ENCODE results near the gene CMAS.
"Not testable (repeated sequence)": the region's sequence is repeated elsewhere in the genome, so short reads cannot be mapped to it uniquely, and the experiment has no call there.

CMAS gene

DNA sequence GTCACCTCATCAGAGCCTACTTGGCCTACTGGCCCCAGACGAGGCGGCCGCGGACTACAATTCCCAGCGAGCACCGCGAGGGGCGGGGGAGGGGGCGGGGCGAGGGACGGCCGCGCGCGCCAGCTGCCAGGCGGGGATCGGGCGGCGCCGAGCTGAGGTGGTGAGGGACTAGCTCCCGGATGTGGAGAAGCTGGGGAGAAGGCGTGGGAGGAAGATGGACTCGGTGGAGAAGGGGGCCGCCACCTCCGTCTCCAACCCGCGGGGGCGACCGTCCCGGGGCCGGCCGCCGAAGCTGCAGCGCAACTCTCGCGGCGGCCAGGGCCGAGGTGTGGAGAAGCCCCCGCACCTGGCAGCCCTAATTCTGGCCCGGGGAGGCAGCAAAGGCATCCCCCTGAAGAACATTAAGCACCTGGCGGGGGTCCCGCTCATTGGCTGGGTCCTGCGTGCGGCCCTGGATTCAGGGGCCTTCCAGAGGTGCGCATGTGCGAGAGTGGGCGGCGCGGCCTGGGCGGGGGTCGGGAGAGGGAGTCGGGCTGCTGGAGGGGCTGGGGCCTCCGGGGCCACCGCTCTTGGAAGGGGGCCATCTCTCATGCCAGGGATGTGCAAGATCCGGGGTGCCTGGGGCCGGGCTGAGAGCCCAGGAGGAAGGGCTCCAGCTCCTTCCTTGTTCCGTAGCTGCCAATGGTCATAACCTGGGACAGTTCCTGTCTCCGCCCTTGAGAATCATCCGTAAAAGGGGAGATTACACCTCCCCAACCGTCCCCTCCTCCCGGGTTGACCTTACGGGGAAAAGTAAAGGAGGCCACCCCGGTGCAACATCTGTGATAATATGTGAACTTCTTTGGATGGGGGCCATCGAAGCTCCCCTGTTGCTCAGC is at the start of gene CMAS:
Gene CMAS, plus strand, starts transcription at position 129 of the 878 bp plus-strand sequence. Its CDS starts 86 bp downstream, at position 215.
- DNase-seq (ENCODE audit: low read depth in 3 of 3), result peak; percentile 66 to 81 (median 66)

DNA sequence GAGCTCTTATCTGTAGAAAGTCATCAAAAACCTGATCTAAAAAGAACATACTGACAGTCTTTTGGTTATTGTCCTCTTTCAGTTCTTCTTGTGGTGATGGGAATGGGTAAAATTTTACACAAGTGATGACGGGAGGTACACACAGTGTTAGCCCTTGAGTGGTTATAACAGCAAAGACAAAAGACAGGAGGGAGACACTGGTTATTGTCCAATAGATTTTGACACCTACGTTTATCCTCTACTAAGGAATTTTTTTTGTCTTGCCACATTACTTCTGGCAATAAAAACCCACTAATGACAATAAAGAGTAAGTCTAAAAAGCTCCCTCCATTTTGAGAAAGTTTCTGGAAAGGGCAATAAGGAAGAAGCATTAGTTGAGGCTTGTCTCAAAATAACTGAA is 47.7 kb upstream of the CMAS start:
- no peak for DNase-seq (ENCODE audit: low read depth in 3 of 3)

DNA sequence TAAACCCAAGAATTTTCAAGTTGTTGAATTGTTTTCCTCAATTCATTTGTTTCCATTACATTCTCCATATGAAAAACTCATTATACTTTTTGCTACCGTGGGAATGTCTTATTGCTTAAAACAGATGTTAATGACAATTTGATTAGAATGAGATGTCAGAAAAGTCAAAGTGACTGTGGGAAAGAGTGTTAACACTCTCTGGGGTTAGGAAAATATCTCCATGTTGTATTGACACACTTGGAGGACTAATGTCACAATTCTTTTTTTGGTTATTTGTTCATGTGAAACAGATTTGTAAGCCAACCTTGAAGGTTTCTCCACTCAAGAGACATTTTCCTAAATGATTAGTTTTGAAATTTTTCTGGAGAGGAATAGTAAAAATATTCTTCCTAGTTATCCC is 47.2 kb upstream of the CMAS start:
- no peak for DNase-seq (ENCODE audit: low read depth in 3 of 3)

DNA sequence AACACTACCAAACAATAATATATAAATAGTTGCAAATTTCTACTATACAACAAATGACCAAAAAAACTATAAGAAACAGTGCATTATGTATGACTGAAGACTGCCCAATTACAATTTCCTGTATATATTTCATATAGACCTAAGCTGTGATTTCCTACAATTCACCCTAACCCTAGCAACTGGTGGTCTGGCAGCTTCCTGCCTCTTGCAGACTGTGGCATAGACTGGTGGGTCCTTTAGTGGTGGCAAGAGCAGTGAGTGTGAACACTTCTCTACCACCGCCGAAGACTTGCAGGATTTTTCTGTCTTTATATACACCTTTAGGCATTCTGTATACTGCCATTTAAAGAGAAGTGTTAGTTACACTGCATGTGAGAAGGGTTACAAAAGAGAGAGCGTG is 43.6 kb upstream of the CMAS start:
- no peak for DNase-seq (ENCODE audit: low read depth in 3 of 3)

DNA sequence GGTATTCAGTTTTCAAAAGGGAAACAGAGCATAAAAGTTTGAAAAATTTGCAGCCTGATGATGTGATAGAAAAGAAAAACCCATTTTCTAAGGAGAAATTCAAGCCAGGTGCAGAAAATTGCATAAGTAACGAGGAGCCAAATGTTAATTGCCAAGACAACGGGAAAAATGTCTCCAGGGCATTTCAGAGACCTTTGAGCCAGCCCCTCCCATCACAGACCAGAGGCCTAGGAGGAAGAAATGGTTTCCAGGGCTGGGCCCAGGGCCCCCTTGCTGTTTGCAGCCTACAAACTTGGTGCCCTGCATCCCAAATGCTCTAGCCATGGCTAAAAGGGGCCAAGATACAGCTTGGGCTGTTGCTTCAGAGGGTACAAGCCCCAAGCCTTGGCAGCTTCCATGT is 38.2 kb upstream of the CMAS start:
- not testable (repeated sequence) for DNase-seq (ENCODE audit: low read depth in 3 of 3)

DNA sequence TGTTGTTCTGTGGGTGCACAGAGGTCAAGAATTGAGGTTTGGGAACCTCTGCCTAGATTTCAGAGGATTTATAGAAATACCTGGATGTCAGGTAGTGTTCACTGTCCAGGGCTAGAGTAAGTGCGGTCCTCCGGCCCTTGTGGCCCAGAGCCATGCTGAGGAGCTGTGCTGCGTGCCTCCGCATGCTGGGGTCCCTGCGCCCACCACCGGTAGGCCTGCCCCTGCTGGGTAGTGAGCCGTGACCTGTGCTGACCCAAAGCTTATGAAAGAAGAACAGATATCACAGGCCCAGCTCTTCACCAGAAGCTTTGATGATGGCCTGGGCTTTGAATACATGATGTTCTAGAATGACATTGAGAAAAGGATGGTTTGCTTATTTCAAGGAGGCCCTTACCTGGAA is 37.8 kb upstream of the CMAS start:
- no peak for DNase-seq (ENCODE audit: low read depth in 3 of 3)

DNA sequence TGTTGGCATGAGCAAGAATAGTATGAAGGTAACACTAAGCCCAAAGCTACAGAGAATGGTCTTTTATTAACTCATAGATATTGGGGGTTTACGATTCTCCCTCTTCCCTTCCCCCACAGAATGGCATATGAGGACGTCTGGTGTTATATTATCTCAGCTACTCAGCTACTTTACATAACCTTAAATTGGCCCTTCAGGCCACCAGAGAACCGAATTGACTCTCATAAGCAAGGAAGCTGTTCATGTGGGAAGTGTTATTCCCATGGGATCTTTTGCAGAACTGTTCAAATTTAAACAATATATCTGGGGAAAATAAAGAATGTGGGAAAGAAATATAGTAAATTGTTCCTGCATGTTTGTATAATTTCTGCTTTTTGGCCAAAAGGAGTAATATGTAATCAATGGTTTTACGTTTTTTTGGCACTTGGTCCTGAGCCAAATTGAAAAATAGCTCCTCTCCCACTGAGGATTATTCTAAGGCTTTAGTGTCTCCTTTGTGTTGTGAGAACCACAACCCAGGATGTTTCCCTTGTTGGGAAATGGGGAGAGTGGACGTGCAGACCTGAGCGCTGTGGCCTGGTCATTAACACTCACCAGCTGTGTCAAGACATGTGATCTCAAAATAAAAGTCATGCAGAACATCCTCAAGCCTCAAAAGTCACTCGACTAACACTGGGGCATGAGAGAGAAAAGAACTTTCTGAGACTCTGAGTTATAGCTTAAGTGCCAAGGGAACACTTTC is 31.8 kb upstream of the CMAS start:
- DNase-seq (ENCODE audit: low read depth in 3 of 3), result no peak

DNA sequence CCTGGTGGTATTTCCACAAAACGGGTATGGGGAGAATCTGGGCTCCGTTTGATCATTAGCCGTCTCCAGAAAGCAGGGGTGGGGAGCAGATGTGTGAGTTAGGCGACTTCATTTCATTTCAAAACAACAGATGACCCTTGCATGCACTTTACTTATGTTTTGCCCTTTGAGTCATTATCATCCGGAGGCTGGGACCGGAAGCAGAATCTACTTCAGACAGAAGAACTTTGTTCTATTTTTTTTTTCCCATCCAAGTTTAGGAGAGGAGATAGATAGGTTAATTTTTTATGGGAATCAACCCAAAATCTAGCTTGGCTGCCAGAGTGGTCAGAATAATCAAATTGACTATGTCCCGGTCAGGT is 31.3 kb upstream of the CMAS start:
- DNase-seq (ENCODE audit: low read depth in 3 of 3), result no peak

DNA sequence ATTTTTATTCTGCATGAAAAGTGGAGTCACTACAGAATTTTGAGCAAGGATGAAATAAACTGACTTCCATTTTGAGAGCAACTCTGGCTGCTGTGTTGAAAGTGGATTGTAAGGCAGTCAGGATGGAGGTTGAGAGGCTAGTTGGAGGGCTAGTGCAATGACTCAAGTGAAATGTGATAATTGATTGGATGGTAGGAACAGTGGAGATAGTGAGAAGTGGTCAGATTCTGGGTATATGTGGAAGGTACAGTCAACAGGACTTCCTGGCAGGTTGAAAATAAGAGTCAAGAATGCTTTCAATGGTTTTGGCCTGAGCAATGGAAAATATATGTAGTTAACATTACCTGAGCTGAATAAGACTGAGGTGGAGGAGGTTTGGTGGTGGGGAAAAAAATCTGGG is 29.0 kb upstream of the CMAS start:
- DNase-seq (ENCODE audit: low read depth in 3 of 3), result no peak

DNA sequence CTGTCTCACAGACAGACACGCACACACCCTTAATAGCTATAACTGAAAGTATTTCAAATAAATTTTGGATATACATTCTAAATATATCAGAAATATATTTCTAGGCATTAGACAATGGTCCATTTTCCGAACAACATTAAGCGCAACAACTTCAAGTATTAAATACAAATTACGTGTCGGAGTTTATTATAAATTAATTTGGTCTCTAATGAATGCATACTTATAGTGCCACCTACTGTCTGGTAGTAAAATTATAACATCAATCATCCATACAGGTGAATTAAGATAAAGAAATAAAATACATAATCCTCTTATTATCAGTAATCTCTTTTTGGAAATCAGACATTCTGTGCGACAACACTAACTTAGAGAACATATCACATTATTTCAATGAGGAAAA is 27.2 kb upstream of the CMAS start:
- DNase-seq (ENCODE audit: low read depth in 3 of 3), result no peak

DNA sequence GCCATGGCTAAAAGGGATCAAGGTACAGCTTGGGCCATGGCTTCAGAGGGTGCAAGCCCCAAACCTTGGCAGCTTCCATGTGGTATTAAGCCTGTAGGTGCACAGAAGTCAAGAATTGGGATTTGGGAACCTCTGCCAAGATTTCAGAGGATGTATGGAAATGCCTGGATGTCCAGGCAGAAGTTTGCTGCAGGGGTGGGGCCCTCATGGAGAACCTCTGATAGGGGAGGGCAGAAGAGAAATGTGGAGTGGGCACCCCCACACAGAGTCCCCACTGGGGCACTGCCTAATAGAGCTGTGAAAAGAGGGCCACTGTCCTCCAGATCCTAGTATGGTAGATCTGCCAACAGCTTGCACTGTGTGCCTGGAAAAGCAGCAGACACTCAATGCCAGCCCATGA is 22.5 kb upstream of the CMAS start:
- DNase-seq (ENCODE audit: low read depth in 3 of 3), result not testable (repeated sequence)

DNA sequence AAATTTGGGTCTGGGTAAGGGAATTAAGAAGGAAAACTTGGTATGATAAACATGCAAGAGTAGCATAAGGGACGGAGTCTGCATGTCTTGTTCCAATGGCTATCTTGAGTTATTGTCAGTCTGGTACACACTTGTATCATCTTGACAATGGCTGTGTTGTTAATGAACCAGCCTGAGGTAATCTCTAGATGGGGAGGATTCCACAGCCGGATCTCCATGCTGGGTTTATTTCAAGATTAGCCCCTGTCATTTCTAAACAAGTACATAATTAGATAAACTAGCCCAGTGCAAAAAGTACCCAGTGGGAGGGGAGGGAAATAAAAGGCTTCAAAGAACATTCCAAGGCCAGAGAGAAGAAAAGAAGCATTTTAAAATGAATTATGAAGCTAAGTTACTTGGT is 16.5 kb upstream of the CMAS start:
- DNase-seq (ENCODE audit: low read depth in 3 of 3), result no peak

DNA sequence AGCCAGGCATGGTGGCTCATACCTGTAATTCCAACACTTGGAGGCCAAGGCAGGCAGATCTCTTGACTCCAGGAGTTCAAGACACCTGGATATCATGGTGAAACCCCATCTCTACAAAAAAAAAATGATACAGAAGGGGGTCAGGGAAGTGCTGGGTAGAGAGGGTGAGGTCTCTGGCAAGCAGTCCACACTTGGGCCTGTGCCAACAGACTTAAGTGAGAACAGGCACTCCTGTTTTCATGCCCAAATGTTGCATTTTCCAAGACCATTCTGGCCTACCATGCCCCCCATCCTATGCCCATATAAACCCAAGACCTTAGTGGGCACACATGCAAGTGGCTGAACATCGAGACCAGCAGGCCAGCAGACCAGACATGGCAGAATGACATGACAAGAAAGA is 16.0 kb upstream of the CMAS start:
- DNase-seq (ENCODE audit: low read depth in 3 of 3), result no peak

DNA sequence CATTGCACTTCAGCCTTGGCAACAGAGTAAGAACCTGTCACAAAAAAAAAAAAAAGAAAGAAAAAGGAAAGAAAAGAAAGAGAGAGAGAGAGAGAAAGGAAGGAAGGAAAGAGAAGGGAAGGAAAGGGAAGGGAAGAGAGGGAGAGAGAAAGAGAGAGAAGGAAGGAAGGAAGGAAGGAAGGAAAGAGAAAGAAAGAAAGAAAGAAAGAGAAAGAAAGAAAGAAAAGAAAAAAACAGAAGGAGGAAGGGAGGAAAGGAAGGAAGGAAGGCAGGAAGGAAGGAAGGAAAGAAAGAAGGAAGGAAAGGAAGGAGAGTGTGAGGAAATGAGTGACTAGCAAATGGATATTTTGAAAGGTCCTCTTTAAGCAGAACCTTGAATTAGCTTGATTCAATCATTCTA is 13.3 kb upstream of the CMAS start:
- DNase-seq (ENCODE audit: low read depth in 3 of 3), result no peak

DNA sequence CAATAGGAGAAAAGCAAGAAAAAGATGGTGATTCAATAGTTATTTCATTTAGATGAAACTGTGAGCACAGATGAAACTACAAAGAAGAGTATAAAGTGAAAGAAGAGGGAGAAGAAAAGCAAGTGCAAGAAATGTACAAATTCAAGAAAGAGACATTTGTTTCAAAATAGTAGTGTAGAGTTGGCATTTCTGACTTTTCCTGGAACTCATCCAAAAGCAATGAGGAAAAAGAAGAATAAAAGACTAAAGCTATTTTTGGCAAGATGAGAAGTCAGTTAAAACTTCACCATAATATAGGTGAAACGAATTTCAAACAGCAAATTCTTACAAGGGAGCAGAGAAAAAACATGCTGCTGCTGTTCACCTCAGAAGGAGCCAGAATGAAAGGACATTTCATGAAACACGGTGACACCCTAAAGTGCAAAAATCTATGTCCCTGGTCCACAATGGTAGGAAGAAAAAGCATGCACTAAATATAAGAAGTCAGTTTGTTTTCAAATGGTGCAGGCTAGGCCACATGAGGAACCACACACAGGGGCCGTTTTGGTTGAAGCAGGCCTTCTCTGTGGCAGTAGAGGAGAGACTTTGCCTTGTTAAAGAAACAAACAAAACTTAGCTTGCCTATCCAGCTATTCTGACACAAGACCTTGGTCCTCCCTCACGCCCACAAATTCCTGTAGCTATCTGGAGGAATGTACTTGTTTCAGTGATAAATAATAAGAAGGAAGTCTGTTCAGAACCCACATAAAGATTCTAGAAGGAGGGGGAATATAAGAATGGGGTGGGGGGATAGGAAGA is 11.1 kb upstream of the CMAS start:
- no peak for DNase-seq (ENCODE audit: low read depth in 3 of 3)

DNA sequence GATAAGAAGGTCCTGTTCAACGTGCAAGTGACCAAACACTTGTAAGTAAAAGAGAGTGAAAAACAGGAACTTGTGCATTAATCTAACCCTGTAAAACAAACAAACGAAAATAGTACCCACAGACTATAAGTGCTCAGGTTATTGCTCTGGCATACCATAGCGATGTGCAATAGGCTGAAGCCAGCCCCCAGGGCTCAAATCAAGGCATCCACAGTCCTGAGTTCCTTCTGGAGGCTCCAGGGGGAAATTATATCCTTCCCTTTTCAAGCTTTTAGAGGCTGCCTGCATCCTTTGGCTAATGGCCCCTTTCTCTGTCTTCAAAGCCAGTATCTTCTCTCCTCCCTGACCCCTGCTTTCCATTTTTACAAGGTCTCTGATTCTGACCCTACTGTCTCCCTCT is 8.1 kb upstream of the CMAS start:
- DNase-seq (ENCODE audit: low read depth in 3 of 3), result no peak

DNA sequence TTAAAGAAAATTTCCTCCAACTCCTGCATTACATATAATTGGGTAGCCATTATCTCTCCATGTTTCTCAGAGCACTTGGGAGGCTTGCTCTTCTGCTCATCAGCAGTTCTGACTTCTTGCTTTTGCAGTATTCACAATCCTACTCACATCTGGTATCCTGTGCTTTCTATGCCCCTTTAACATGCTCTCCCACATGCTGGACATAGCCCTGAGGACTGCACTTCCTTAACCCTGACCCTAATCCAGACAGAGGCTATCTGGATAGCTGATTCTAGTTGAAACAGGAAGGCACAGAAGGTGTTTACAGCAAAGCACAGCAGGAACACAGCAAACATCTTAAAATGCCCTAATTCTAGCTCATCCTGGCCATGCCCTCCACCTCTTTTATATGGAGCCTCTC is 7.3 kb upstream of the CMAS start:
- DNase-seq (ENCODE audit: low read depth in 3 of 3), result no peak

DNA sequence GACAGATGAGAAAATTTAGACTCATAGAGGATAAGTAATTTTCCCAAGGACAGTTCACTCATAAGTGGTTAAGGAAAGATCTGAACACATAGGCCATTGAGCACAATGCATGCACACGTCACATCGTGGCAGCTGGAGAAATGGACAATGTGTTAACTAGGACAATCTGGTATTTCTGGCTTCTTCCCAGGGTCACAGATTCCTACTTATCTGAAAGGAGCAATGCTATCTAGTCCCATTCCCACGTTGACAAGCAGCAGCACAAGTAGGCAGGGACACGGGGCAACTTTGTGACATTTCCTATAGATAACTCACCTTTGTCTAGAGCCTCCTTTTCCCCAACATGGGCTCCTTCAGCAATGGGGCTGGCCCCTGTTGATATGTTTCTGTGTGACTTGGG is 6.7 kb upstream of the CMAS start:
- DNase-seq (ENCODE audit: low read depth in 3 of 3), result no peak

DNA sequence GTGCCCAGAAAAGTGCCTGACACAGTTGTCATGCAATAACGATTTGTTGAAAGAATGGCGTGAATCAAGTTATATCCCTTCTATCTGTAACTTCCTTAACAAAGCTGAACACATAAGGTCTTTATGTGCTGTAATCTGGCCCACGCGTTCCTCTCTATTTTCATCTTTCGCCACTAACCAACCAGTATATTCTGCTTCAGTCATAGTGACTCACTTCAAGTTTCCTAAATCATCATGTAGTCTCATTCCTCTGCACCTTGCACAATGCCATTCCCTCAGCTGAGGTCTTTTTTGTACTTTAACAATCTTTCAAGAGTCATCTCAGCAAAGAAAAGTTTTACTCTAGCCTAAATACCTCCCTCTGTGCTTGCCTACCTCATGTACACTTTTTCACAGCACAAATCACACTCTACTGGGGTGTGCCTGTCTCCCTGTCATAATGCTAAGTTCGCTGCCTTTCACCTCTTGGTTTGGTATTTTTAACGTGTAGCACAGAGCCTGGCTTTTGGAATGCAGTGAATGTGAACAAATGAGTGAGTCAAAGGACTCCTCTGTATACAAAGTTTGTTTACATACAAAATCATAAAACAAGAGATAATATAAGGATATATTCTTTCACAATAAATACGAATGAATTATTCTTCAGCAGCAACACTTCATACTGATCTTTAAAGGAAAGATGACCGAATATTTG is 2.9 kb upstream of the CMAS start:
- no peak for DNase-seq (ENCODE audit: low read depth in 3 of 3)

DNA sequence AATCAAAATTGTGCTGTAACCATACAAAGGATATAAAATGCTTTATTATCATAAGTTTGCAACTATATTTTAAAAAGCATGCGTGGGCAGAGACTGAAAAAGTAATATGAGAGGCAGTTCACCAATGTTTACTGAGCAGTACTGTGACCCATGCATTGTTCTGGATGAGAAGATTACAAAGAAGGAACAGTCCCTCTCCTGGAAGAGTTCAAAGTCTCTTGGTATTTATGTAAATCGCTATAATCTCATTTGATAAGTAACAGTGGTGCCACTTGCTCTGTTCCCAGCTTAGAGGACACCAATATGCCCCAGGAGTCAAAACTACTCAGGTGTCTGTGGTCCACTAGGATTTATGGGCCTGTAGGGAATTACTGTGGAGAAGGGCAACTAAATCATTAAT is 2.1 kb upstream of the CMAS start:
- no peak for DNase-seq (ENCODE audit: low read depth in 3 of 3)

DNA sequence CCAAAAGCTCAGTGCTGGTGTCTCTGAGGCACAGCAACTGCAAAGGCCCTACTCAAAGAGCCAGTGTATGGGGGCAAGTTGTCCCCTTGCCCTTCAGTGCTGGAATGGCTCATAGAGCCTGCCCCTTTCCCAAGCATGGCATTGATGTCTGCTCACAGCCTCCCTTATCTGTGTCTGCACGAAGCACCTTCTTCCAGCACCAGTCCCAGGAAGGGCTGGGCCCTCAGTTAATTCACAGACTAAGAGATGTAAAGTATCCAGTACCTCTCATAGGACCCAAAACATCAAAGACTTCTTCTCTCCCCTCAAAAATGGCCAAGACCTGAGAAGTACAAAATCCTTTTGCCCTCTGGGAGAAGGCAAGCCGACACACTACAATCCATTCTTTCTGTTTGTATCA is 1.6 kb upstream of the CMAS start:
- no peak for DNase-seq (ENCODE audit: low read depth in 3 of 3)

DNA sequence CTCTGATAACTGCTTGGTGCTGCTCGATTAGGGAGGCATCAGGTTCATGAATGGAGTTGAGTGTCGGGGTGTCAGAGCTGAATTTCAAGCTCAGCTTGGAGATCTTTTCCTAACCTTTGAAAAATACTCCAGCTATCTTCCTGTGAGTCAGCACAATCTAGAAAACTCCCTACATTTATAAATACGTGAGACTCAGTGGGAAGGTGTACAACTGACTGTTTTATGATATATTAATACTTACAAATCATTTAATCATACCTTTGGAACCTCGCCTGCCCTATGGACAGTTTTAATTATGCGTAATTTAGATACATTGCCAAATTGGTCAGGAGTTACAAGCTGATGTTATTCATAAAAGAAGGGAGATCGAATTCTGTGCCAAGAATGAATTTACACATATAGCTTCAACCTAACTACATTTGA is 961 bp downstream of the CMAS start:
- no peak for DNase-seq (ENCODE audit: low read depth in 3 of 3)

Data from stimulated activated CD4-positive, alpha-beta T cell treated with anti-CD3 and anti-CD28 coated beads, TNF-alpha, amount 100 ng/mL, for 48 hours (primary cell).